NCI-H187 (cell line): ENCODE results near the gene VSTM1.

Experiments
- DNase-seq, 2 experiments: peaks; one replicate each; lab custom pipeline; 2025; lab: John Stamatoyannopoulos, UW

Gene VSTM1

DNA sequence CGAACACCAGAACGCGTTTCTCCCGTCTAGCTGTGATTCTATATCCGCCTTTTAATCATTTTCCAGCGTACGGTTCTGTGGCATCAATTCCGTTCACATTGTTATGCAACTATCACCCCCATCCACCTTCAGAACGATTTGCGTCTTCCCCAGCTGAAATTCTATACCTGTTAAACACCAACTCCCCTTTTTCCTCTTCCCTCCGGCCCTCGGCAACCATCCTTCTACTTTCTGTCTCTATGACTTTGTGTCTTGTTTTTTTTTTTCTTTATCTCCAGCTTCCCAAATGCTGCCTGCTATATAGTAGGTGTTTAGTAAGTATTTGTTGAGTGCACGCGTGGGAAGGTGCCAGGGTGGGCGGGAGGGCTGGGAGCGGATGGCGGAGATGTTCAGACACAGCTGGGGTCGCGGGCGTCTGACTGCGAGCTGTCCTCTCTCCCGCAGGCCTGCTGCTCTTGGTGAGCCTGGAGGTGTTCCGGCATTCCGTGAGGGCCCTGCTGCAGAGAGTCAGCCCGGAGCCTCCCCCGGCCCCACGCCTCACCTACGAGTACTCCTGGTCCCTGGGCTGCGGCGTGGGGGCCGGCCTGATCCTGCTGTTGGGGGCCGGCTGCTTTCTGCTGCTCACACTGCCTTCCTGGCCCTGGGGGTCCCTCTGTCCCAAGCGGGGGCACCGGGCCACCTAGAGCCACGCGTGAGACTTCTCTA lies 52.0 kb downstream of the VSTM1 start:
- DNase-seq: no peak

DNA sequence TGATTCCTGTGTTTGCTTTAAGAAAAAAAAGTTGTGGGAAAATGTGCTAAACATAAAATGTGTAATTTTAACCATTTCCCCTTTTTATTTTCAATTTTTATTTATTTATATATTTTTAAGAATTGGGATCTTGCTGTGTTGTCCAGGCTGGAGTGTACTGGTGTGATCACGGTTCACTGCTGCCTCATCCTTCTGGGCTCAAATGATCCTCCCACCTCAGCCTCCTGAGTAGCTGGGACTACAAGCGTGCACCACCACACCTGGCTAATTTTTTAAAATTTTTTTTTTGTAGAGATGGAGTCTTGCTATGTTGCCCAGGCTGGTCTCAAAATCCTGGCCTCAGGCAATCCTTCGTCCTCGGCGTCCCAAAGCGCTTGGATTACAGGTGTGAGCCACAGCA lies 53.2 kb downstream of the VSTM1 start:
- DNase-seq: no peak

DNA sequence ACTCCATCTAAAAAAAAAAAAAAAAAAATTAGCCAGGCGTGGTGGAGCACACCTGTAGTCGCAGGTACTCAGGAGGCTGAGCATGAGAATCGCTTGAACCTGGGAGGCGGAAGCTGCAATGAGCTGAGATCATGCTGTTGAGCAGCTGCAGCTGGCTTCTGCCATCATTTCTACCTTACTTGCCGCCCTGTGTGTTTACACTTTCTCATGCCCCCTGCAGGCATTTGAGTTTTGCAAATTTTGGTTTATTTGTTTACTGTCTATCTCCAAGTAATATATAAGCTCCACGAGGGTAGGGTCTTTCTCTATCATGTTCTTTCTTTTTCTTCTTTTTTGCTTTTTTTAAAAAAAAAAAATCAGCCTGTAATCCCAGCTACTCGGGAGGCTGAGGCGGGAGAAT lies 54.3 kb downstream of the VSTM1 start:
- DNase-seq: no peak

DNA sequence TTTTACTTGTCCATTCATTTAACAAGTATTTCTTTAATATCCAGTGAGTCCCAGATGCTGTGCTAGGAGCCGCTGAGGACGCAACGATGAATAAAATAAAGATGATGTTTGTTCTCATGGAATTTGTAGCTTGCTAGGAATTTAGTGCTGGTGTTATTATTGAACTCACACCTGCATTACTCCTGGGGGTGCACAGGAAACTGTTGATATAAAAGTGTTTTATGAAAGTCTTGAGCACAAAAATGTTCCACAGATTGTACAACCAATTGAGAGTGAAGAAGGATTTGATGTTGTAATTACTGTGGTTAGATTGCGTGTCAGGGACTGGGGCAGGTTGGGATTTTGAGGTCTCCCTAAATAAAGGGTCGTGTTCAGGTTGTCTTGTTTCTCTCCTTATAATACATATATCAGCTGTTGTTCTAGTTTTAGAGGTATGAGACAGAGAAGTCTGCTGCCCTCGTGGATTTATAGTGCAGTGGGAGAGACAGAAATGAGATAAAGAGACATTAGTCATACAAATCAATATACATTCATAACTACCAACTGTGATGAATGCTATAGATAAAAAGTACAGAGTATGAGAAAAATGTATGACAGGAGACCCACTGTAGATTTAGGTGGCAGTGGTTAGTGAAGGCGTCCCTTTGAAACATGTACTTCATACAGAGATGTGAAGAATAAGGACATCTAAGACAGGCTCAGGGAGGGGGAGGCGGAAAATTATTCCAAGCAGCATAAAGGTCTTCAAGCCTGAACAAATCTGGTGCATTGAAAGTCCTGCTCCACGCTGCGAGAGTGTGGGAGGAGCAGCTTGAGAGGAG lies 61.0 kb downstream of the VSTM1 start:
- DNase-seq: no peak

DNA sequence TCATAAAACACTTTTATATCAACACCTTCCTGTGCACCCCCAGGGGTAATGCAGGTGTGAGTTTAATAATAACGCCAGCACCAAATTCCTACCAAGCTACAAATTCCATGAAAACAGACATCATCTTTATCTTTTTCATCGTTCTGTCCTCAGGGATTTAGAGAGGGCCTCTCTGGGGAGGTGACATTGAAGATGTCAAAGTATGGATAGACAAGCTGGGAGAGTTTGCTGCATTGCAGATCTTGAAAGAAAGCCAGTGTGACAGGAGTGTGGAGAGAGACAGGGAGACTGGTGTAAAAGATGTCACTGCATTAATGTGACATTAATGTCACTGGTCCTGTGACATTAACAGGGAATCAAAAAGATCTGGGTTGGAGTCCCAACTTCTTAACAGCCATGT lies 62.2 kb downstream of the VSTM1 start:
- no peak for DNase-seq

DNA sequence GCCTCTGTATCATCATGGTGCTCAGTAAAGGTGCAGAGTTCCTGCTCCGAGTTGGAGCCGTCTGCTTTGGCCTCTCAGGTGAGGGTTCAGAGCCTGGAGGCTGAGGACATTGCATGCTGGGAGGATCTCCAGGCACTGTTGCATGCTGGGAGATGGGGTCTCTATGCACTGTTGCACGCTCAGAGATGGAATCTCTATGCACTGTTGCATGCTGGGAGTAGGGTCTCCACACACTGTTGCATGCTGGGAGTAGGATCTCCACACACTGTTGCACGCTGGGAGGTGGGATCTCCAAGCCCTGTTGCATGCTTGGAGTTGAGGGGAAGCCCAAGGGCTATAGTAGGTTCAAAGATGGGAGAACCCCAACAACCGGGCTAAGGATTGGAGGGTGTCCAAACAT lies 64.0 kb downstream of the VSTM1 start:
- no peak for DNase-seq

DNA sequence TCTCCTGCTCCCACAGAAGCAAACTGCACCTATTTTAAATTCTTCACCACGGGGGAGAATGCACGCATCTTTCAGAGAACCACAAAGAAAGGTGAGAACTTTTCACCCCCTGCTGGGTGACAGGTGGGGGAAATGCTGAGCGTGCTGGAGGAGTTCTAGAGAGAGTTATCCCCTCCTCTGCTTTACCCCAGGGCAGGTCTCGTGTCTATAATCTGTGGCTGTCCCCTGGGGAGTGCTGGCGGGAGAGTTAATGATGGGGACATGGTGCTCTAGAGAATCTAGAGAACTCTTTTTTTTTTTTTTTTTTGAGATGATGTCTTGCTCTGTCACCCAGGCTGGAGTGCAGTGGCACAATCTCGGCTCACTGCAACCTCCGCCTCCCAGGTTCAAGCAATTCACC lies 65.5 kb downstream of the VSTM1 start:
- no peak for DNase-seq

DNA sequence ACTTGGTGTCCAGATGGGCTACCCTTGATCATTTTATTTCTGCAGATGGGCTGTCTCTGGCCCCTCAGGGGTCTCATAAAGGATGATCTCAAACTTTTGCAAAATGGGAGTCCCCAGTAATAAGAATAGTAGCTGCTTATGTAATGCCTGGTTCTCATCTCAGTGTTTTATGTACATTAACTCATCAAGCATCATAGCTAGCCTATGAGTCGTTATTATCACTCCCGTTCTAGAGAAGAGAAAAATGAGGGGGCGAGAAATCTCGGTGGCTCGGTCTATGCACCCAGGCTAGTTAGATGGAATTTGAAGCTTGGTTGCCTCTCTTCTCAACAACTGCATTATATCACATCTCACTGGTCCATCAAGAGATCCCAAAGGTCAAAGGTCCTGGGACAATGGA lies 68.9 kb downstream of the VSTM1 start:
- DNase-seq: no peak

DNA sequence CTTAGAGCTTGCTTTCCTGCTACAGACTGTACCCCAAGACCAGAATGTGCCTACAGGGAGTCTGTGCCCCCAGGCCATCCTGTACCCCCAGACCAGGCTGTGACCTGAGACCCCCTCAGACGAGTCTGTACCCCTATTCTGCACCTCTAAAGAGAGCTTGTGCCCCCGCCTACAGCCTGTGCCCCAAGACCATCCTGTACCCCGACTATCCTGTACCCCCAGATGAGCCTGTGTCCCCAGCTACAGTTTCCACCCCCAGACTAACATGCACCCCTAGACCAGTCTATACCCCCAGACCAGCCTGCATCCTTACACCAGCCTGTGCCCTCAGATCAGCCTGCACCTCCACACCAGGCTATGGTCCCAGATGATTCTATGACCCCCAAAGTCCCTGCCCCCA lies 70.2 kb downstream of the VSTM1 start:
- no peak for DNase-seq

DNA sequence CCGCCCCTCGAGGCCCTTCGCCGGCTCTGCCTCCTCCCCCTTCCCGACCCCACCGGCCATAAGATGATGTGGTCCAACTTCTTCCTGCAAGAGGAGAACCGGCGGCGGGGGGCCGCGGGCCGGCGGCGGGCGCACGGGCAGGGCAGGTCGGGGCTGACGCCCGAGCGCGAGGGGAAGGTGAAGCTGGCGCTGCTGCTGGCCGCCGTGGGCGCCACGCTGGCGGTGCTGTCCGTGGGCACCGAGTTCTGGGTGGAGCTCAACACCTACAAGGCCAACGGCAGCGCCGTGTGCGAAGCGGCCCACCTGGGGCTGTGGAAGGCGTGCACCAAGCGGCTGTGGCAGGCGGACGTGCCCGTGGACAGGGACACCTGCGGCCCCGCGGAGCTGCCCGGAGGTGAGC lies 70.9 kb downstream of the VSTM1 start:
- no peak for DNase-seq

DNA sequence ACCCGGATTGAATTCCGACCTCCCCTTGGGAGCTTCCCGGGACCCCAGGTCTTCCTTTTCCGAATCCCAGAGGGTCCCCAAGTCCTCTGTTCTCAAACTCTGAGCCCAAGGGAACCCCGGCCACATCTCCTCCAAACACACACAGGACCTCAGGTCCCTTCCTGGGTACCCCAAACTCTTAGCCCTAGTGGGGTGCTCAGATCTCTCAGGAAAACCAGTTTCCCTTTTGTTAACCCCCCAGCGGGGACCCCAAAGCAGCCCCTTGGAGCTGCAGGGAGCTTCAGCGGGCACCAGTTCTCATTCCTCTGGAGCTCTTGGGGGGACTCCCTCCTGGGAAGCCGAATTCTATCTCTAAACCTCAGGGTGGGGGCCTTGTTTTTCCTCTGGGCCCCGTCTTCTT lies 71.5 kb downstream of the VSTM1 start:
- DNase-seq: no peak

DNA sequence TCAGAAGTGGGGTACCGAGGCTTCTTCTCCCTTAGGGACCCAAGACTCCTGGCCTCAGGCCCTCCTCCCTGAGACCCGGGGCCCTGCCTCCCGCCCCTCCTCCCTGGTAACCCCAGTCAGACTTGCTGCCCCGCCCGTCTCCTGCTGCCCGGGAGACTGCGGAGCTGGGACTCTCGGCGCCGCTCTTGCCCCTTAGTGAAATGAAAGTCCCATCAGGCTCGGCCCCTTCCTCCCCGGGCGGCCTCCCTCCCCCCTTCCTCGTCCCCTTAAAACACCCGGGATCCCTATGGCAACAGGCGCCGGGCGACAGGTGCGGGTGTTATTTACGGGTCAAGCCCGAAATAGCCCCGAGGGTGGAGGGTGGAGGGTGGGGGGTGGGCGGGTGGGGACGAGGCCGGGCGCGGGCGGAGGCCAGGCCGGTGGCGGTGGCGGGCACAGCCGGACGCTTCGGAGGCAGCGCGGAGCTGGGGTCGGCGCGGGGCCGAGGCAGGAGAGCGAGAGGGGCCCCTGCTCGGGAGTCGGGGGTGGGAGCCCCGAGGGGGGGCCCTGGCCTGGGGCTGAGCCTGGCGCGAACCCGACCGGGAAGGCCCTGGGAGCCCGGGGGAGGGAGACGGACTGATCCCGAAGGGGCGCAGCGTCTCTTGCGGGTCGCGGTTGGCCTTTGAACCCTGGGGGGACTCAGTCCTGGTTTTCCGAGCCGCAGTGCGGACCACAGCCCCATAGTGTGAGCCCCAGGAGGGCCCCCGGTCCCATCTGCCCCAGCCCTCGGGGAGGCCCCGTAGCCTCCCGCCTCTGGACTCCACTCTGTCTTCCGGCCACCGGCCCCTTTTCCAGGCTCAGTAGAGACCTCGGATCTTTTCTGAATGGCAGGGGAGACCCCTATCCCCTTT lies 72.2 kb downstream of the VSTM1 start, which contains the start of gene CACNG6:
CACNG6 (plus strand) TSS at position 414 of the 890 bp plus-strand sequence. CDS start 1,241 bp downstream, outside the sequence.
- no peak for DNase-seq
